ENCODE data around the gene ANKRD18B.
"Not testable (repeated sequence)": the region's sequence is repeated elsewhere in the genome, so short reads cannot be mapped to it uniquely, and the experiment has no call there.

Gene ANKRD18B

DNA sequence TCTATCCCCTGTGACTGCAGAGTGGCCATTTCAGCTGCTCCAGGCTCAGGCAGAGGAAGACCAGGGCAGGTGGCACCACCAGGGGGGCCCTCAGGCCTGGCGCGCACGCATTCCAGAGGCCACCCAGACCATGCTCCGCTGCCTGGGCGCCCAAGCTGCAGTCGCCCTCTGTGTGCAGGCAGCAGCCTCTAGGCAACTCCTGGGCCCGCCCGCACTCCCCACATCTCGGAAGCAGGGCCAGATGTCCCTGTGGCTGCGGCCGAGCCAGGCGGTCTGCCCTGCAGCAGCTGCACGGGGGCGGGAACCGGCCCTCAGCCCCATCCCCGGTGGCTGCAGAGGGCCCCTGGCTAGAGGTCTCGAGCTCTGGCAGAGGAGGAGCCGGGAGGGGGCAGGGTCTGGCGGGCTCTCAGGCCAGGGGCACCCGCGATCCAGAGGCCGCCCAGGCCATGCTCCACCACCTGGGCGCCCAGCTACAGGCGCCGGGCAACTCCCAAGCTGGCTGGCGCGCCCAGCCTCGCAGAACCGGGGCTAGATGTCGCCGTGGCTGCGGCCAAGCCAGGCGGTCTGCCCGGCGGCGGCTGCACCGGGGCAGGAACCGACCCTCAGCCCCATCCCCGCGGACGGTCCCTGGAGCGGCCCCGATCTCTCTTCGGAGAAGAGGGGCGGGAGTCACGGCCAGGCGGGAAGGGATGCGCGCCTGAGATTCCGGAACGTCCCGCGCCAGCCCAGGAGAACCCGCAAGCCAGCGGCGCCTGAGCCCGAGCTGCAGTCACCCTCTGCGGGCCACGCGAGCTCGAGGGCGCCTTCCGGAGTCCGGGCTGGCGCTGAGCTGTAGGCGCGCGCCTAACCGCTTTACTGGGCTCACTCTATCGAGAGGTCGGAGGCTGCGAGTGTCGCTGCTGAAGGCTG is at the start of gene ANKRD18B:
TSS of gene ANKRD18B (plus strand) at position 855 of the 909 bp plus-strand sequence. CDS start 239 bp downstream, outside the sequence.
- DNase-seq: peak; percentile 47

DNA sequence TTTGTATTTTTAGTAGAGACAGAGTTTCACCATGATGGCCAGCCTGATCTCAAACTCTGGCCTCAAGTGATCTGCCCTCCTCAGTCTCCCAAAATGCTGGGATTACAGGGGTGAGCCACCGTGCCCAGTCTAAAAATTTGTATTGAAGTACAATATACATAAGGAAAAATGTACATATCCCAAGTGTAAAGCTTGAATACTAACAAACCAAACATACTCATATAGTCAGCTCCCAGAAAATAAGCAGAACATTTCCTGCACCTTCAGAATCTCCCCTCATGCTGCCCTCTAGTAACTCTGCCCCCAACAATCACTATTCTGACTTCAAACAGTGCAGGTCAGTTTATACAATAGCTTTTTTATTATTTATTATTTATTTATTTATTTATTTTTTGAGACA is 48.7 kb upstream of the ANKRD18B start:
- DNase-seq: no peak

DNA sequence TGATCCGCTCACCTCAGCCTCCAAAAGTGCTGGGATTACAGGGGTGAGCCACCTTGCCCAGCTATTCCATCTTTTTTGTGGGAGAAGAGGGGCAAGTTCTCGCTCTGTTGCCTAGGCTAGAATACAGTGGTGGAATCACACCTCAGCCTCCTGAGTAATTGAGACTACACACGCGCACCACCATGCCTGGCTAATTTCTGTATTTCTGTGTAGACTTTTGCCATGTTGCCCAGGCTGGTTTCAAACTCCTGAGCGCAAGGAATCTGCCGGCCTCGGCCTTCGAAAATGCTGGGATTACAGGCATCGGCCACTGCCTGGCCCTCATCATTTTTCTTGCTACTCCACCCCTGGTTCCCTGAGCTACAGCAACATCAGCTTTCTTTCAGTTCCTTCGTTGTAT is 47.5 kb upstream of the ANKRD18B start:
- no peak for DNase-seq

DNA sequence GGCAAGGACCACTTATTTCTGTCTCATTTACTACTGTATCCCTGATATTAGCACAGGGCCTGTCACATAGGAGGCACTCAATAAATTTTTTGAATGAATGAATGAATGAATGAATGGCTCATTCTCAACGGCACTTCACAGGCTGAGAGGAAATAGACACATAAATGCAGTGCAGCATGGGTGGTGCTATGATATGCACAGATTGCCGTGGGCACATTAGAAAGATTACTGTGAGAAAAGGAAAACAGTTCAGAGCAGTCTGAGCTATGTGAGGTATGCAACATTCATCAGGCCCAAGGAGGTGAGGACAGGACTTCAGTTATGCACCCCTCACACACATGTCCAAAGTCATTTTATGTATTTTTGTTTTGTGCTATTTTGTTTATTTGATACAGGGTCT is 43.9 kb upstream of the ANKRD18B start:
- DNase-seq: no peak

DNA sequence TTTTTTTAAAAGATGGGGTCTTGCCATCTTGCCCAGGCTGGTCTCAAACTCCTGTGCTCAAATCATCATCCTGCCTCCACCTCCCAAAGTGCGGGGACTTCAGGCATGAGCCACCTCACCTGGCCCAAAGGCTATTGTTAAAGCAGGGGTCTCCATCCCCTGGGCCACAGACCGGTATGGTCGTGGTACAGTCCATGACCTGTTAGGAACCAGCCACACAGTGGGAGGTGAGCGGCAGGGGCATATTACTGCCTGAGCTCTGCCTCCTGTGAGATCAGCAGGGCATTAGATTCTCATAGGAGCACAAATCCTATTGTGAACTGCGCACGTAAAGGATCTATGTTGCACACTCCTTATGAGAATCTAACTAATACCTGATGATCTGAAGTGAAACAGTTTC is 43.1 kb upstream of the ANKRD18B start:
- DNase-seq: no peak

DNA sequence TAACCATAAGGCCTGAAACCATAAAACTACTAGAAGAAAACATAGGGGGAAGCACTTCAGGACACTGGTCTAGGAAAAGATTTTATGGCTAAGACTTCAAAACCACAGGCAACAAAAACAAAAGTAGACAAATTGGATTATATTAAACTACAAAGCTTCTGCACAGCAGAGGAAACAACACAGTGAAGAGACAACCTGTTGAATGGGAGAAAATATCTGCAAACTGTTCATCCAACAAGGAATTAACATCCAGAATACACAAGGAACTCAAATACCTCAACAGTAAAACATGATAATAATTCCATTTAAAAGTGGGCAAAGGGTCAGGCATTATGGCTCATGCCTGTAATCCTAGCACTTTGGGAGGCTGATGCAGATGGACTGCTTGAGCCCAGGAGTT is 38.7 kb upstream of the ANKRD18B start:
- DNase-seq: not testable (repeated sequence)

DNA sequence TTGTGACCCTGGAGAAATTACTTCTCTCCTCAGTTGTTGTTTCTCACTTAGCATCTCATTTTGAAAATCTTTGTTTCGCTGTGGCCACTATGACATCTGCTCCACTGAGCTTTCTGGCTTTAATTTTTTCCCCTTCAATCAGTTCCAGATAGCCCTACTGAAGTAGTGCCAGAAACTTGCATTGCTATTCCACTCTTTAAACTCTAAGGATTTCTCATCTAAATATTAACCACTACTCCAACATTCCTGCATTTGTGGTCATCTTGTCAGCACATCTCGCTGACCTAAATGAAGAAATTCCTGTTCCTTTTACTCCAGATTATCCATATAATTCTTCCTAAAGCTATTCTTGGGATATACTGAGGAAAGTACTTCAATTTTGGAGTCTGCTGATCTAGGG is 35.0 kb upstream of the ANKRD18B start:
- DNase-seq: no peak

DNA sequence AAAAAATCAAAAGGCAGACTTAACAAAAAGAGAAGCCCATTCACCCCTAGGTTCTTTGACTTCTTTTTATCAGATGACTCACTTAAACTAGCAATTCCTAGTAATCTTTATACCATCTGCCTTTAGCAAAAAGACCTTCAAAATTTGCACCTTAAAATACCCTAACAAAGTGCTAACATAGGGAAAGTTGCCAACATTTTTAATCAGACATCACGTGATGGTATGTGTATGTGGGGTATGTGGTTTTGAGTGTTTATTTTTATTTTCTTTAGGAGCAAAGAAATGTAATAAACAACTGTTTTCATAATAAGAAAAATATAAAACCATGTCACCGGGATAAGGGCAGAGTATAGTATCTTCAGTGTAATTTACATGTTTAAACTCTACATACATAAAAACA is 30.2 kb upstream of the ANKRD18B start:
- DNase-seq: not testable (repeated sequence)

DNA sequence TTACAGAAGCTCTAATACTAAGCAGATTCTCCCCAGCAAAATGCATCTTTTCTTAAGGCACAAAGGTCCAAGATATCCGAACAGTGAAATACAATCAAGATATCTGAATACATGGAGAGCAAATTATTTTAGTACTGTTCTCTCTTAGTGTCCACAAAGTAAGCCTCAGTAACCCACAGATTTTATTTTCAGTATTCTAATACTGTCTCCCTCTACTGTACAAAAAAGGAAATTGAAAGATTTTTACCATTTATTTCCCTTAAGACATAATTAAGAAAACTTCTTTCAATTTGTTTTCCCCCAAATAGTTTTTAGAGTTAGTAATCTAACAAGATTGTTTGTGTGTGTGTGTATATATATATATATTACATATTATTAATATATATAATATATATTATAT is 25.7 kb upstream of the ANKRD18B start:
- no peak for DNase-seq

DNA sequence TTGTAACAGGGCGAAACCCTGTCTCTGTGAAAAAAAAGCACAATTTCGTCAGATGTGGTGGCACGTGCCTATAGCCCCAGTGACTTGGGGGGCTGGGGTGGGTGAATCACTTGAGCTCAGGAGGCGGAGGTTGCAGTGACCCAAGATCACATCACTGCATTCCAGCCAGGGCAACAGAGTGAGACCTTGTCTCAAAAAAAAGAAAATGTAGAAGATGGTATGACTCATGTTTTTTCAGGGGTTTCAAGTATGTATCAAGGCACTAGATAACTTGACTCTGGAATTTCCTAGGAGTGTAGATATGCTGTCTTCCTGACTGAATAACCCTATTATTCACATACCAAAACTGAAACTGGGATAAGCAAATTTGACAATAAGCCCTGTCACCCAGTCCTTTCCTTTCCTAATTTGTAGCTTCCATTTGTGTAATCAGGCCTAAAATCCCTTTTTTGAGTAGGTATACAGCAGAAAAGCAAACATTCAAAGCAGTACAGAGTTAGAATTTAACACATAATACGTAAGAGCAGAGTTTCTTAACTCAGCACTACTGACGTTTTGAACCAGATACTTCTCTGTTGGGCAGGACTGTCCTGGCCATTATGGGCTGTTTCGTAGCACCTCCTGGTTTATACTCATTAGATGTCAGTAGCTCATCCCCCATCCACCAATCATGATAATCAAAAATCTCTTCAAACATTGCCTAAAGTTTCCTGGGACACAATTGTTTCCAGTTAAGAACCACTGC is 17.3 kb upstream of the ANKRD18B start:
- DNase-seq: peak; percentile 6

DNA sequence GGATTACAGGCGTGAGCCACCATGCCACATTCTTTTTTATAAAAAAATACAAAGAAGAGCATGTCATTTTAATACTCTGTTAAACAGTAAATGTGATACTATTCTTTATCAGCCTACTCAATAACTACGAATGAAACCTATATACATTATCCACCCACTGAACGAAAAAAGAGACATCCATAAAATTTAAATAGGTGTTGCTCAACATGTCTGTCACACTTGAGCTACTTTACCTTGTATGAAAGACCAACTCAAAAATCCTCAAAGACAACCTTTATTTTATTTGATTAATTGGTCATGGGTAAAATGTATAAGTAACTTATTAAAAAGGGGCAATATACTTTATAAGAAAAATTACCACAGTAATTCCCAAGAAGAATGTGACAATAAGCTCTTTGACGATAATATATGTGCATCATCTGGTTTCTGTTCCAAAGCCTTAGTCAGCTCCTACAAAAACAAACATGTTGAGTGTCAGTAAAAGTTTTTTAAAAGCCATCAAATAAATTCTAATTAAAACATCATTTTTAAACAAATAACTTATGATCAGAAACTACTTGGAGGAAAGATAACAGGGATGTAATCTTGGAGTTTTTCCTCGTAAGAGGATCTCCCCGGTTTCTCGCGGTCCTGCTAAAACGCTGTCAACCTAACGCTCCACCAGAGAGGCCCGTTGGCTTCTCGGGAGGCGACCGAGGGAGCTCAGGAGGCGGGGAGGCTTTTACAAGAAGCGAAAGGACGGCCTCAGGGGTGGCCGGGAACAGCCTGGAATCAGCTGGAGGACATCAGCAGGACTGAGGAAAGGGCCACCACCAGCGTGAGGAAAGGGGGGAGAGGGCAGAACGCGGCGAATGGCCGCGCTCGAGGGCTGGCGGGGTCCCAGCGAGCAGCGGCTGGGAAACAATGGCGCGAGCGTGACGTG is 13.5 kb upstream of the ANKRD18B start:
- peak; percentile 40 for DNase-seq

DNA sequence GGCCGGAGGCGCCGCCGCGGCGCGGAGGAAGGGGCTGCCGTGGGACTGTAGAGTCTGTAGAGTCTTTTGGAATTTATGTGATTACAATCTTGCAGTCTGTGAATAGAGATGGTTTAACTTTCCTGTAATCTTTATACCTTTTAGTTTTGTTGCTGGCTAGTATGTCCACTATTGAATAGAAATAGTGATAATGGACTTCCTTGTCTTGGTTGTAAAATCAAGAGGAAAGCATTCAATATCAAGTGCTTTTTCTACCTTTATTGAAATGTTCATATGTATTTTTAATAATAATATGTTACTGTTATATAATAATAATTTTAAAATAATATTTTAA is 12.9 kb upstream of the ANKRD18B start:
- not testable (repeated sequence) for DNase-seq

DNA sequence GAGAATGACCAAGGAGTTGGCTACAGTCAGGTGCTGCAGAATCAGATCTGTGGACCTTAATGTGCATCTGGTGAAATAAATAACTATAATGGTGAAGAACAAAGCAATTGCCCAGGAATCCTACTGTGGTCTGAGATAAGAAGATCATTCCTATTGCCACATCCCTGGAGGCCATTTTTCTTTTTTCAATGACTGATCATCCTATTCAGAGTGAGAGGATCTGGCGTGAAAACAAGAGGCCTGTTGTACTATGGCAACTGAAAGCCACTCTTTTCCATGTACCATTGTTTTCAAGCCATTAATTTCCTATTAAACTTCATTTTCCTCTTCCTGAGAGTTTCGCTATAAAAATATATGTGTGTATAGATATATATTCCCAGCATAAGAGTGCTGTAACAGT is 11.5 kb upstream of the ANKRD18B start:
- DNase-seq: not testable (repeated sequence)

DNA sequence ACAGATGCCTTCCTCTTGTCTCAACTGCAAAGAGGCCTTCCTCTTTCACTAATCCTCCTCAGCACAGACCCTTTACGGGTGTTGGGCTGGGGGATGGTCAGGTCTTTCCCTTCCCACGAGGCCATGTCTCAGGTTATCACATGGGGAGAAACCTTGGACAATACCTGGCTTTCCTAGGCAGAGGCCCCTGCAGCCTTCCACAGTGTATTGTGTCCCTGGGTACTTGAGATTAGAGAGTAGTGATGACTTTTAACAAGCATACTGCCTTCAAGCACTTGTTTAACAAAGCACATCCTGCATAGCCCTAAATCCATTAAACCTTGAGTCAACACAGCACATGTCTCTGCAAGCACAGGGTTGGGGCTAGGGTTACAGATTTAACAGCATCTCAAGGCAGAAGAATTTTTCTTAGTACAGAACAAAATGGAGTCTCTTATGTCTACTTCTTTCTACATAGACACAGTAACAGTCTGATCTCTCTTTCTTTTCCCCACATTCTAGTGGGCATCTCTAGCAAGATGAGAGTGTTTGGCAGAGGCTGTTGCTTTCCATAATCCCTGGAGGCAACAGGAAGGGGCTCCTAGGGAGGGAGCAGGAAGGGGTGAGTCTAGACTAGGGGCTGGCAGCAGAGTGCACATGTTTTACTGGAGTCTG is 8.6 kb upstream of the ANKRD18B start:
- not testable (repeated sequence) for DNase-seq

DNA sequence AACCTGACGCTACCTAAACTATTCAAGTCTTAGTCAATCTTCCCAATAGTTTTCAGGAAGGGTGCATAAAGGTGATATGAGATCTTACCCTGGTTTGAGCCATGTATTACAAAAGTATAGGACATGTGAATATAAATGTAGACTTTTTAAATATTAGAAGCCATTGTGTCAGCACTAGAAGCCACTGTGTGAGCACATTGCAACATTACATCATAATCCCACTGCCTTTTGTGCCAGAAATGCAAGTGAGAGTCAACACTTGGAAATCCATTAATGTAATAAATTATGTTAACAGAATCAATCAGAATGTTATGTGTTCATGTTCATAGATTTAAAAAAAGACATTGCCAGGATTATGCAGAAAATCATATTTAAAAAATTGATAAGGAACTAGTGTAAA is 7.7 kb upstream of the ANKRD18B start:
- not testable (repeated sequence) for DNase-seq

DNA sequence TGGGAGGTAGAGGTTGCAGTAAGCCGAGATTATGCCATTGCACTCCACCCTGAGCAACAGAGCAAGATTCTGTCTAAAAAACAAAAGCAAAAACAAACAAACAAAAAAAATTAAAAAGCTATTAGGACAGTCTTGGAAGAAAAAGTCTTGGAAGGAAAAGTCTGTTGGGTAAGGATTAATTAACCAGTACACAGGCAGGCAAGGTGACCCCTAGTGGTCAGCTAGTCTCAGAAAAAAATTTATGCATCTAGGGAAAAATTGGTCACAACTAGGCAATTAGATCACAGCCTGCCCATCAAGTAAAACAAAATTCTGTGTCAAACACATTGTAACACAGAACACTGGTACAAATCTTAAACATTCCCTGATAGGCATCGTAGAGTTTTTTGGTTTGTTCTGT is 6.7 kb upstream of the ANKRD18B start:
- no peak for DNase-seq

DNA sequence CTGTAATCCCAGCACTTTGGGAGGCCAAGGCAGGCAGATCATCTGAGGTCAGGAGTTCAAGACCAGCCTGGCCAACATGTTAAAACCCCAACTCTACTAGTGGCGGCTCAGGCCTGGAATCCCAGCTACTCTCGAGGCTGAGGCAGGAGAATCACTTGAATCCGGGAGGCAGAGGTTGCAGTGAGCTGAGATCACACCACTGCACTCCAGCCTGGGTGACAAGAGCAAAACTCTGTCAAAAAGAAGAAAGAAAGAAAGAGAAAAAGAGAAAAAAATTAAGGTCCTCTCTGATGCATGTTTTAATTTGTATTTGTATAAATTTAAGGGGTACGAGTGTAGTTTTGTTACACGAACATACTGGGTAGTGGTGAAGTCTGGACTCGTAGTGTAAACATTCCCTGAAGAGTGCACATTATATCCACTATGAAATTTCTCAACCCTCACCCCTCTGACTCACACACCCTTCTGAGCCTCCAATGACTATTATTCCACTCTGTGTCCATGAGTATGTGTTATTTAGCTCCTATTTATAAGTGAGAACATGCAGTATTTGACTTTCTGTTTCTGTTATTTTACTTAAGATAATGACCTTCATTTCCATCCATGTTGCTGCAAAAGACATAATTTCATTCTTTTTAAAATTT is 6.0 kb upstream of the ANKRD18B start:
- not testable (repeated sequence) for DNase-seq

DNA sequence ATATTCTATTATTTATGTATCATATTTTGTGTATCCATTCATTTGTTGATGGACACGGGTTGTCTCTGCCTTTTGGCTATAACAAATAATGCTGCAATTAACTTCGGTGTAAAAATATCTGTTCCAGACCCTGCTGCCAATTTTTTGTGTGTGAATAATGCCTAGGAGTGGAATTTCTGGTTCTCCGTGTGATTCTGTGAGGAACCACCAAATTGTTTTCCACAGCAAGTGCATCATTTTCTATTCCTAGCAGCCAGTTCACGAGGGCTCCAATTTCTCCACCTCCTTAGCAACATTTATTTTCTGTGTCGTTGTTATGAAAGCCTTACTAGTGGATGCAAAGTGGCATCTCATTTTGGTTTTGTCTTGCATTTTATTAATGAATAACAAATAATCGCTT is 2.2 kb upstream of the ANKRD18B start:
- not testable (repeated sequence) for DNase-seq

DNA sequence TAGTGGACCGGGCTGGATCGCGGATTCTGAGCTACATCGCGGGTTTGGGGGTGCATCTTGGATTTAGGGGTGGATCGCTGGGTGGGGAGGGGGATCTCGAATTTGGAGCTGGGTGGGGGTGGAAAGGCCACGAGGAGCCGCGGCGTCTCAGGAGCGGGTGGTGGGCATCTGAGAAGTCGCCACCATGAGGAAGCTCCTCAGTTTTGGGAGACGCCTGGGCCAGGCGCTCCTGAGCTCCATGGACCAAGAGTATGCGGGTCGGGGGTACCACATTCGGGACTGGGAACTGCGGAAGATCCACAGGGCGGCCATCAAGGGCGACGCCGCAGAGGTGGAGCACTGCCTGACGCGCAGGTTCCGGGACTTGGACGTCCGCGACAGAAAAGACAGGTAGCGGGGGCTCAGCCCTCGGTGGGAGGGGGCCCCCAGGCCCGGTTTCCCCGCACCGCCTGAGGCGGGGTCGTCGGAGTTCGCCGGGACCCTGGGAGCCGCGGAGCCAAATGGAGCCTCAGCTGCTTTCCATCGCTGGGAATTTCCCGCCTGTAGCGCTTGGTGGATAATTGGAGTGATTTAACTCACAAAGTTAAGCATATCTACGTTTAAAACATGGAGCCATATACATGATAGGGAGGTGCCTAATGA is 376 bp downstream of the ANKRD18B start:
- DNase-seq: peak; percentile 15

DNA sequence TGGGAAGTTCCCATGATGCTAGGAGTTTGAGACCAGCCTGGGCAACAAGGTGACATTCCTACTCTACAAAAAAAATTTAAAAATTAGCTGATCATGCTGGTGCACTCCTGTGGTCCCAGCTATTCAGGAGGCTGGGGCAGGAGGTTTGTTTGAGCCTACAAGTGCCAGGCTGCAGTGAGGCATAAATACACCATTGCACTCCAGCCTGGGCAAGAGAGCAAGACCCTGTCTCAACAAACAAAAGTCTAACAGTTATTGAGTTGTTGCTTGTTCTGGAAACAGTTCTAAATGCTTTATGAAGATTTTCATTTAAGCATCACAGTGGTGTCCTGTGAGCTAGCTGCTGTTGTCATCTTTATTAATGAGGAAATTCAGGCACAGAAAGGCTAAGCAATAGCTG is 4.0 kb downstream of the ANKRD18B start:
- DNase-seq: not testable (repeated sequence)

DNA sequence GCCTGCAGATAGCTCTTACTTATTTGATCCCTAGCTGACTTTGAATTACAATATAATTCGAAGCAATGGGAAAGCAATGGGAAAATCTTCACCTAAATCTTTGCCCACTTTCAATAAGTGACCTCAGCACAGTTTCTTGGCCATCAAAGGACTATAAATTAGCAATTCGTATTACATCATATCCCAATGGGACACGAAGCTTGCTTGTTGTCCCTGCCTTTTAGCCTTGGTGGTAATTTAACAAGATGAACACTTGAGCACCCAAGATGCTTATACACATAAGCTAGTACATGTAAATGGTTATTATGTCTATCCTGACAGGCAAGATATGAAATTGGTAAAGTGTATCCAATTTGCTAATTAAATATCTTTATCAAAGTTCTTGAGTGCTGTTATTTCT is 9.9 kb downstream of the ANKRD18B start:
- not testable (repeated sequence) for DNase-seq

Measured in stimulated activated CD4-positive, alpha-beta T cell treated with anti-CD3 and anti-CD28 coated beads, Interleukin-4, amount 100 ng/mL, for 1 hour (primary cell).